Progenitor cell of endocrine pancreas (in vitro differentiated cells): ENCODE results near the gene GTF2B. TPM values are rescaled to one million over a fixed set of nuclear protein-coding genes. Genes with fewer than 3 reads are reported as not detected.
"Not testable (repeated sequence)": the region's sequence is repeated elsewhere in the genome, so short reads cannot be mapped to it uniquely, and the experiment has no call there.

Experiments used
- DNase-seq: peaks from one replicate; pipeline ENCODE4 v3.0.0; 2021; ENCODE audit warnings: low spot score; ENCODE audit not compliant: unreplicated experiment
- H3K27ac Mint-ChIP-seq: 2 replicates; pipeline ENCODE4 v1.8.0; 2021; ENCODE audit warnings: mild to moderate bottlenecking, moderate library complexity, mixed read lengths
- H3K27me3 Mint-ChIP-seq: 2 replicates; pipeline ENCODE4 v1.8.0; 2021; ENCODE audit warnings: mixed read lengths
- H3K36me3 Mint-ChIP-seq: 2 replicates; pipeline ENCODE4 v1.8.0; 2022; ENCODE audit warnings: mixed read lengths; ENCODE audit not compliant: insufficient read depth
- H3K4me1 Mint-ChIP-seq: 2 replicates; pipeline ENCODE4 v1.8.0; 2021; ENCODE audit warnings: low read depth, mixed read lengths
- H3K4me3 Mint-ChIP-seq: 2 replicates; pipeline ENCODE4 v1.8.0; 2021; ENCODE audit warnings: low read depth, mild to moderate bottlenecking, moderate library complexity, mixed read lengths
- H3K9me3 Mint-ChIP-seq: 2 replicates; pipeline ENCODE4 v1.8.0; 2021; ENCODE audit warnings: low read depth, mixed read lengths
- total RNA-seq: library from RNA; stranded (reverse); gene quantifications from 2 replicates; pipeline ENCODE4 v1.2.1, GENCODE V29; 2021
- TF ChIP-seq, protein P1 (sequence below): fragments of 200-600 bp; sonication (generic); IDR thresholded peaks from one replicate; pipeline ENCODE4 v1.5.0; 2021; ENCODE audit warnings: antibody characterized with exemption, mild to moderate bottlenecking; ENCODE audit not compliant: unreplicated experiment

Gene GTF2B
- total RNA-seq, 1 donor from 2014 or later, result 27.4 TPM

DNA sequence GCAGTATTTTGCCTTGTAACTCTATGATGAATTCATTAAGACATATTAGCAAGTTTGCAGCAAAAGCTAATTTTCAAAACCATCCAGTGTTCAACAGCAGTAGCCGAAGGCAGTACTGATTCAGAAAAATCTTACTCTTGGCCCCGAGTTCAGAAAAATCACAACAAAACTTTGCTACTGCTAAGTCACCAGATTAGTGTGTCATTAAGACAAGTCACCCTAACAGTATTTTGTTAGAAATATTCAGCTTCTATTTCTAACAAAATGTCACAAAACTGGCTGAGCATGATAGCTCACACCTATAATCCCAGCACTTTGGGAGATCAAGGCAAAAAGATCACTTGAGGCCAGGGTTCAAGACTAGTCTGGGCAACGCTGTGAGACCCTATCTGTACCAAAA is 8.2 kb downstream of the GTF2B start:
- no peak overlapping the region for H3K4me3 Mint-ChIP-seq
- TF ChIP-seq, protein P1, sequence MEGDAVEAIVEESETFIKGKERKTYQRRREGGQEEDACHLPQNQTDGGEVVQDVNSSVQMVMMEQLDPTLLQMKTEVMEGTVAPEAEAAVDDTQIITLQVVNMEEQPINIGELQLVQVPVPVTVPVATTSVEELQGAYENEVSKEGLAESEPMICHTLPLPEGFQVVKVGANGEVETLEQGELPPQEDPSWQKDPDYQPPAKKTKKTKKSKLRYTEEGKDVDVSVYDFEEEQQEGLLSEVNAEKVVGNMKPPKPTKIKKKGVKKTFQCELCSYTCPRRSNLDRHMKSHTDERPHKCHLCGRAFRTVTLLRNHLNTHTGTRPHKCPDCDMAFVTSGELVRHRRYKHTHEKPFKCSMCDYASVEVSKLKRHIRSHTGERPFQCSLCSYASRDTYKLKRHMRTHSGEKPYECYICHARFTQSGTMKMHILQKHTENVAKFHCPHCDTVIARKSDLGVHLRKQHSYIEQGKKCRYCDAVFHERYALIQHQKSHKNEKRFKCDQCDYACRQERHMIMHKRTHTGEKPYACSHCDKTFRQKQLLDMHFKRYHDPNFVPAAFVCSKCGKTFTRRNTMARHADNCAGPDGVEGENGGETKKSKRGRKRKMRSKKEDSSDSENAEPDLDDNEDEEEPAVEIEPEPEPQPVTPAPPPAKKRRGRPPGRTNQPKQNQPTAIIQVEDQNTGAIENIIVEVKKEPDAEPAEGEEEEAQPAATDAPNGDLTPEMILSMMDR, result no peak
- peaks cover 2% of the 10 kb centered on the region for H3K4me1 Mint-ChIP-seq
- no peaks in the 10 kb centered on the region for H3K27me3 Mint-ChIP-seq
- H3K36me3 Mint-ChIP-seq, result peaks cover 10% of the 10 kb centered on the region
- DNase-seq, result no peak
- no peaks in the 10 kb centered on the region for H3K9me3 Mint-ChIP-seq
- H3K27ac Mint-ChIP-seq, result no peak overlapping the region

DNA sequence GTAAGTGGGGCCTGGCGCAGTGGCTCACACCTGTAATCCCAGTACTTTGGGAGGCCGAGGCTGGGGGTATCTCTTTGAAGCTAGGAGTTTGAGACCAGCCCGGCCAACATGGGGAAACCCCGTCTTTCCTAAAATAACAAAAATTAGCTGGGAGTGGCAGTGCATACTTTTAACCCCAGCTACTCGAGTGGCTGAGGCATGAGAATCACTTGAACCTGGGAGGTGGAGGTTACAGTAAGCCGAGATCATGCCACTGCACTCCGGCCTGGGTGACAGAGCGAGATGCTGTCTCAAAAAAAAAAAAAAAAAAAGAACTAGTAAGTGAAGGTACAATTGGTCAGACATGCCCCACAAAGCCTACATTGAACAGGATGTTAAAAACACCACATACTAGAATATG is 10.7 kb downstream of the GTF2B start:
- not testable (repeated sequence) for DNase-seq, H3K27me3 Mint-ChIP-seq, H3K27ac Mint-ChIP-seq, H3K4me1 Mint-ChIP-seq, H3K36me3 Mint-ChIP-seq, H3K9me3 Mint-ChIP-seq, H3K4me3 Mint-ChIP-seq

DNA sequence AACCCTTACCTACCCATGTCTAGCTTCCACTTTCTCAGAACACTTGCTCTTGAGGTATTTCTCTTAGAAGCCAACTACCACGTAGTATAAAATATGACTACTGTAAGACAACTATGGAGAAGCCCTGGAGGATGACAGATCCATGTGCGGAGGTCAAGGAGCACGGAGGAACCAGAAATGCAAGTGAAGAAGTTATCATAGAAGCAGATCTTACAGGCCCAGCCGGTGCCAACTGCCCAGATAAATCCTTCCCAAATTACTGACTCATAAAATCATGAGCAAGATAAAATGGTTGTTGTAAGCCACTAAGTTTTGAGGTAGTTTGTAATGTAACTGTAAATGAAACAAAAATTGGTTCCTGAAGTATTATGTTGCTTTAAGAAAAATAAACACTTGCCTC is 12.6 kb downstream of the GTF2B start:
- Mint-ChIP-seq H3K4me3 (no peak overlapping the region), H3K36me3 (peaks cover under 1% of the 10 kb centered on the region), H3K4me1 (peaks cover 5% of the 10 kb centered on the region), H3K27ac (no peak overlapping the region), H3K27me3 (no peaks in the 10 kb centered on the region), H3K9me3 (no peaks in the 10 kb centered on the region)
- TF ChIP-seq, protein P1, result no peak
- no peak for DNase-seq

DNA sequence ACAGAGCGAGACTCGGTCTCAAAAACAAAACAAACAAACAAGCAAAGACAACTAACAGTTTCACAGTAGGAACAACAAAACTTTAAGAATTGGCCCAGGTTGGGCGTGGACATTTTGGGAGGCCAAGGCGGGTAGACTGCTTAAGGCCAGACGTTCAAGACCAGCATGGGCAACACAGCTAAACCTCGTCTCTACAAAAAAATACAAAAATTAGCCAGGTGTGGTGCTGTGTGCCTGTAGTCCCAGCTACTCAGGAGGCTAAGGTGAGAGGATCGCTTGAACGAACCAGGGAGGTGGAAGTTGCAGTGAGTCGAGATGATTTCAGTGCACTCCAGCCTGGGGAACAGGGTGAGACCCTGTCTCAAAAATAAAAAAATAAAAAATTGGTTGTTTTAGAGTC is 13.5 kb downstream of the GTF2B start:
- Mint-ChIP-seq H3K27me3 (no peaks in the 10 kb centered on the region), H3K36me3 (no peaks in the 10 kb centered on the region), H3K27ac (peak overlapping the region; percentile 85), H3K4me3 (no peak overlapping the region), H3K4me1 (peaks cover 4% of the 10 kb centered on the region), H3K9me3 (no peaks in the 10 kb centered on the region)
- TF ChIP-seq, protein P1, result no peak
- DNase-seq, result no peak

DNA sequence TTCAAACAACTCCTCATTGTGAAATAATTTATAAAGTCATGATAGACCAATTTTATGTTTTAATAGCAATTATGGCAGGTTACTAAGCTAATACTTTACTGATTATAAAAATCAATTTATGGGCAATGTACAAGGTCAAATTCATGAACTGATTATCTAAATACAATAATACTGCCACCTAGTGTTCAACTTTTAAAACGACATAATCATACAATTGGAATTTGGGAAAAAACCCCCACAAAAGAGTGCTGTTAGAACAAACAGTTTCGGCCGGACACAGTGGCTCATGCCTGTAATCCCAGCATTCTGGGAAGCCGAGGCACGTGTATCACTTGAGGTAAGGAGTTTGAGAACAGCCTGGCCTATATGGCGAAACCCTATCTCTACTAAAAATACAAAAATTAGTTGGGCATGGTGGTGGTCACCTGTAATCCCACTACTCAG is 14.0 kb downstream of the GTF2B start:
- Mint-ChIP-seq H3K36me3 (peaks cover 3% of the 10 kb centered on the region), H3K27ac (peak overlapping the region; percentile 85), H3K4me1 (peaks cover 4% of the 10 kb centered on the region), H3K27me3 (no peaks in the 10 kb centered on the region), H3K4me3 (no peak overlapping the region), H3K9me3 (no peaks in the 10 kb centered on the region)
- TF ChIP-seq, protein P1, result peak; percentile 77
- DNase-seq, result no peak

DNA sequence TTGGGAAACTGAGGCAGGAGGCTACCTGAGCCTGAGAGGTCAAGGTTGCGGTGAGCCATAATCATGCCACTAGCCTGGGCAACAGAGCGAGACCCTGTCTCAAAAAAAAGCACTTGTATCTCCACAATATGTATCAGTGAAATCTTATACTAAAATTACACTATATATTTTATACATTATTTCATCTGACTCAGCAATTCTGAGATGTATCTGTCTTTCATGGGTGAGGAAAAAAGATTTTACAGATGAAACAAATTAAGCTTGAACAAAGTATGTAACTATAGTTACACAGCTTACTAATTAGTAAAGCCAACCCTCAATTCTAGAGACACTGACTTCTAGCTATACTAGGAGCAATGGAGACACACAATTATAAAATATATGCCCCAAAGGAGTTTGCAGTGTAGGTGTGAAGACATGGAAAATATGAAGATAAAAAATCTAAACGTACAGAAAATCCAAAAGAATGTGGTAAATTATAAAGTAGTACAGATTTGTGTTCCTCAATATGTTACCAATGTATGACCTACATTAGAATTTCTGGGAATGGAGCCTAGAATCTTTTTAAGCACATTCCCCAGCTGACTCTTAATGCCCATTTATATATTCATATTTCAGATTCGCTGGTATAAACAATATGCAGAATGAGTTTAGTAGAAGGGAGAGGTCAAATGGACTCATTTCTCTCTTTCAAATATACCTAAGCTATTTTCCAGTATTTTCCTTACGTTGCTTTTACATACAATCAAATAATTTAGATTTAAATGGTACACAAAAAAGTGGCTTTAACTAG is 14.6 kb downstream of the GTF2B start:
- DNase-seq, result no peak
- Mint-ChIP-seq H3K27me3 (no peaks in the 10 kb centered on the region), H3K36me3 (peaks cover 3% of the 10 kb centered on the region), H3K4me3 (no peak overlapping the region), H3K9me3 (no peaks in the 10 kb centered on the region), H3K4me1 (peaks cover 4% of the 10 kb centered on the region), H3K27ac (no peak overlapping the region)
- TF ChIP-seq, protein P1, result no peak
